HG02623 (cell line): ENCODE data around the gene NRN1L.
"Not testable (repeated sequence)": the region's sequence is repeated elsewhere in the genome, so short reads cannot be mapped to it uniquely, and the experiment has no call there.

Experiments
- ATAC-seq: cut with Tn5 transposase; IDR thresholded peaks from one replicate; pipeline ENCODE4 v1.9.1; 2021; ENCODE audit warnings: moderate library complexity; ENCODE audit not compliant: unreplicated experiment

Gene NRN1L

GRCh38 chr16:67860589-67861398 lies 23.9 kb upstream of the NRN1L start:
- no peak for ATAC-seq

- ATAC-seq, result no peak
Observed at GRCh38 chr16:67861877-67862276, 22.8 kb upstream of the NRN1L start.

- ATAC-seq, result no peak
Observed at GRCh38 chr16:67862623-67863583, 21.8 kb upstream of the NRN1L start.

GRCh38 chr16:67864044-67864443 lies 20.6 kb upstream of the NRN1L start:
- not testable (repeated sequence) for ATAC-seq

GRCh38 chr16:67864594-67864993 lies 20.1 kb upstream of the NRN1L start:
- ATAC-seq, result no peak

GRCh38 chr16:67865318-67865717 lies 19.4 kb upstream of the NRN1L start:
- ATAC-seq, result no peak

GRCh38 chr16:67868290-67868689 lies 16.4 kb upstream of the NRN1L start:
- no peak for ATAC-seq

GRCh38 chr16:67869653-67870052 lies 15.0 kb upstream of the NRN1L start:
- no peak for ATAC-seq

- ATAC-seq, result no peak
Observed at GRCh38 chr16:67871256-67871655, 13.4 kb upstream of the NRN1L start.

- ATAC-seq, result no peak
Observed at GRCh38 chr16:67872131-67872630, 12.5 kb upstream of the NRN1L start.

- ATAC-seq, result peak; percentile 58
Observed at GRCh38 chr16:67872631-67873434, 11.9 kb upstream of the NRN1L start, which contains the start of gene EDC4. EDC4 (plus strand) TSS chr16:67873052; CDS start chr16:67873262, 210 bp downstream.

GRCh38 chr16:67873435-67874370 lies 11.0 kb upstream of the NRN1L start:
- ATAC-seq, result no peak

- no peak for ATAC-seq
Observed at GRCh38 chr16:67874372-67874771, 10.3 kb upstream of the NRN1L start.

- no peak for ATAC-seq
Observed at GRCh38 chr16:67877064-67877463, 7.6 kb upstream of the NRN1L start.

- ATAC-seq, result no peak
Observed at GRCh38 chr16:67878232-67878631, 6.5 kb upstream of the NRN1L start.

GRCh38 chr16:67878846-67879245 lies 5.8 kb upstream of the NRN1L start:
- no peak for ATAC-seq

GRCh38 chr16:67879462-67879861 lies 5.2 kb upstream of the NRN1L start:
- ATAC-seq, result no peak

- ATAC-seq, result no peak
Observed at GRCh38 chr16:67879936-67880335, 4.7 kb upstream of the NRN1L start.

GRCh38 chr16:67880584-67880983 lies 4.1 kb upstream of the NRN1L start:
- ATAC-seq, result no peak
